ENCODE data around the gene ESR2.
A peak's percentile ranks its signal among the peaks of the same experiment; 100 is the strongest.
"Not testable (repeated sequence)": the region's sequence is repeated elsewhere in the genome, so short reads cannot be mapped to it uniquely, and the experiment has no call there.

The ESR2 gene

DNA sequence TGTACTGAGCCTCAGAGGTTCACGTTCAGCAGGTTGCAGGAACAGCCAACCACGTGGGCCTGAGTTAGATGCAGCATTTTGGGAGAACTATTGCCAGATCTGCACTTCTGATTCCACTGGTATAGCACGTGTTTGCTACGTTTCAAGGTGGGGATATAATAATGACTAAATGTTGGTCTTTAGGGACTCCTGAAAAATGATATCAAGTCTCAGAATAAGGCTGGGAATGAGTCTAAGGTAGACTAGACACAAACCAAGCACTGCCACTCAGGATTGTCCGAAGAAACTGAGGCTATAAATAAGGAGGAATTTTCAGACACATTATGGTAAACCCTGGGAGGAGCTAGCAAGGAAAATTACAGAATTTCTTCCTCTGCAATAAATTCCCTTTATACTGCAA is 98.1 kb downstream of the ESR2 start:
- DNase-seq: no peak

DNA sequence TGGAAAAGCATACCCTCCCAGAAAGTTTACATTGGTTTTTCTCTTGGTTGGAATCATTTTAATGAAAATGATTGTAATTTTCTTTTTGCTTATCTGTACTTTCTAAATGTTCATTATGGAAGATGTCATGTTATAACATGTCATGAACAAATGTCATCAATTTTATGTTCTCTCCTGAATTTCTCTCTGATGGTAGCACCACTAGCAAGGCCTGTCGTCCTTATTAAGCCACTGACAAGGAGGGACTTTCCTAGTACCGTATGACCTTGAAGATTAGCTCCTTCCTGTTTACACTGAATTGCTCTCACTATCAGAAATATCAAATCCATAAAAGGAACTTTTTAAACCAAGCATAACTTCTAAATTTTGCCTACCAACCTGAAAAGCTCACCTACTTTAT is 99.0 kb downstream of the ESR2 start:
- DNase-seq: no peak

DNA sequence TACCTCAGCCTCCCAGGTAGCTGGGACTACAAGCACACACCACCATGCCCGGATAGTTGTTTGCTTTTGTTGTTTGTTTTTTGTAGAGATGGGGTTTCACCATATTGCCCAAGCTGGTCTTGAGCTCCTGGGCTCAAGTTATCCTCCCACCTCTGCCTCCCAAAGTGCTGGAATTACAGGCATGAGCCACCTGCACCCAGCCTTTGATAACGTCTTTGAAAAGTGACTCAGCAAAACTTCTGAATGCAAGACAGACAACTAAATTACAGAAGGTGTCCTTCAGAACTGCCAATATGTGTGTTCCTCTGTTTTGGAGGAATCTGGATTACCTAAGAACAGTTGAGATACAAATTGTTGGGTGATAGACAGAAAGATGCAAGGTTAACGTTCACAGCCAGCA is 99.8 kb downstream of the ESR2 start:
- DNase-seq: peak; percentile 2

DNA sequence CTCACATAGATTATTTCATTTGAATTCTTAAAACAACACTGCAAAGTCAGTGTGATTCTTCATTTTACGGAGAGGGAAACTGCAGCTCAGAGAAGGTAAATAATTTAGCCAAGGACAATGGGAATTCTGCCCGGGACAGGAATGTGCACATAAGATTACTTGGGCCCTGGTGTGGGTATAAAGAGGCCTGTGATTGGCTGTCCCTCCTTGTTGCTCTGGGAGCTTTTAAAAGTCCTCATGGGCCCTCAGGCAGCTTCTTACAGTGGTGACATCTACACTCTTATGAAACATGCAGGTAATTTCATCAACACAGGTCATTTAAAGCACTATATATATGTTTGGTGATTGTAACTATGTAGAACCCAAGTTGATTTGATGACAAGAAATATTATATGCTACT is 100.3 kb downstream of the ESR2 start:
- no peak for DNase-seq

DNA sequence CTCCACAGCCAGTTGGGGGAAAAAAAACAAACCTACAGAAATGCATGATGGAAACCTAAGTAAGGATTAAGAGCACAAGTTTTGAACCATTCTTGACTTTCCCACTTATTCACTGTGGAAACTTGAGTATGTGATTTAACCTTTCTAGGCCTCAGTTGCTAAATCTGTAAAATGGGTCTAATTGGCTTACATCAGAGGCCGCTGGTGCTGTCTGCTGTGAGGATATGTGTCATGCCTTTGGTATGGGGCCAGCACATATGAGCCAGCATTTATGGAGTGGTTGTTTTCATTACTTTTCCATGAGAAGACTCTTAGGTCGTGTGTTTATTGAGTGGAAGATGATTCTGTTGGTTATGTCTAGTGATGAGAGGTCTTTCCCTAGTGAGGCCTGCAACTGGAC is 102.4 kb downstream of the ESR2 start:
- DNase-seq: no peak

DNA sequence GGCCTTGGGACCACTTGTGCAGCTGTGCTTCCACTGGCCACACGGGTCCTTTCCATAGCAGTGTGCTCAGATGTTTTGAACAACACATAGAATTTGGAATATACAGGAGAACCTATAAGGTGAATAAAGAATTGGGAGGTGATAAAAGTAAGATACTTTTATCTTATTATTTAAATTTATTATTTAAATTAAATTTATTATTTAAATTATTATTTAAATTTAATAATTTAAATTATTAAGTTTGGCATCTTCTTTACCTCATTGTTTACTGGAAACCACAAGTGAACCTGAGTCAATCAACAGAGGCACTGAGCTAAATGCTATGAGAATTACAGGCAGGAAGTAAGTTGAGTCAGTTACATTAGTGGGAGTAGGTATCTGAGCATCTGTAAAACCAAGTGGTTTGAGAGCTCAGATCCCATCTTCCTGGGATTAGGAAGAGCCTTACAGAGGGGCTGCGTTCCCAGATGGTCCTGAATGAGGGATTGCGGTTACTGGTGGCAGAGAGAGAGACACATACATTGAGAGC is 103.1 kb downstream of the ESR2 start:
- no peak for DNase-seq

DNA sequence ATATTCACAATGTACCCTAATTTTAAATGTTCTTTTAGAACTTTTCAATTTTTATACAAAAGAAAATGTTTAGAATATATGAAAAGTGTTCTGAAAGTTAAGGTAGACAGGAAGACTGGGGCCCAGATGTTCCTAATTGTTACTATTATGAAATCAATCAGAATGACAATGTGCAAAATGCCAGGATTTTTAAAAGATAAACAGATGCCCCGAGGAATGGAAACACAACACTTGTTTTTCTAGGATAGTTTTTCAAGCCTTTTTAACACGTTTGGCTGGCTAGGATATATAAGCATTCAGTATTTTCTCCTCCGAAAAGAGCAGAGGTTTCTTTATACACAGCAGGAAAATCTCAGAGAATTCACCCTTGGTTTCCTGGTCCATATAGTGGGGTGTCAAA is 106.8 kb downstream of the ESR2 start:
- DNase-seq: no peak

DNA sequence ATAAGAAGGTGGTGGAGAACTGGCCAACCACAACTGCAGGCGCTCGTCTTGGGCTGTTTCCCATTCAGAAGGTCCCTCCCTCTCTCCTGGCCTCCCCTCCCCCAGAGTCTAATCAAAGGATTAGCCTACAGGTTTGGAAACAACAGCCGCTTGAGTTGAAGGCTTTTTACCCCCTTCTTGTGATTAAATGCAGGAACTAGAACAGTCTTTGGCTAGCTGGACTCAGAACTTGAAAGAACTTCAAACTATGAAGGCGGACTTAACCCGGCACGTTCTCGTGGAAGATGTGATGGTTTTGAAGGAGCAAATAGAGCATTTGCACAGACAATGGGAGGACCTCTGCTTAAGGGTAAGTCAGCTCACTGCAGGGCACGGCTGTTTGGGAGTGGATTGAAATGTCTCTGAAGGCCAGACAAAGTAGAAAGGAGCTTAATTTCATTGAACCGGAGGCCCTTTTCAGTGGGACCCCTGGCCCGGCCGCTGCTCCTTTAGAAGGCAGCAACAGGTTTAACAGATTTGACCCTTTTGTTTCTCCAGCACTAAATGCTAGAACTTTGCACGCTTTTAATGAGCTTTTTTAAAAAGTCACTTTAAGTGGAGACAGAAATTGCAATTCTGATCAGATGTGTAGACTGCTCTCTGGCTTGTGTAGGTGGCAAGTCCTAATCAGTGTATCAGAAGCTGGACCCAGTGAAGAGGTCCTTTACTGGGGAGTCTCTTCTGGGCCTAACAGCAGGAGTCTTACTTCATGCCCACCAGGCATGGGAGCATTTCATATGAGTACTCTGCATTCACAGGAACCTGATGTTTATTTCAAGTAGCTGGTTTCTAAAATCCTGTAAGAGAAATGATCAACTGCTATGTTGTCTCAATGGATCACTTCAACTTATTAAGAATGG is 107.7 kb downstream of the ESR2 start:
- no peak for DNase-seq

DNA sequence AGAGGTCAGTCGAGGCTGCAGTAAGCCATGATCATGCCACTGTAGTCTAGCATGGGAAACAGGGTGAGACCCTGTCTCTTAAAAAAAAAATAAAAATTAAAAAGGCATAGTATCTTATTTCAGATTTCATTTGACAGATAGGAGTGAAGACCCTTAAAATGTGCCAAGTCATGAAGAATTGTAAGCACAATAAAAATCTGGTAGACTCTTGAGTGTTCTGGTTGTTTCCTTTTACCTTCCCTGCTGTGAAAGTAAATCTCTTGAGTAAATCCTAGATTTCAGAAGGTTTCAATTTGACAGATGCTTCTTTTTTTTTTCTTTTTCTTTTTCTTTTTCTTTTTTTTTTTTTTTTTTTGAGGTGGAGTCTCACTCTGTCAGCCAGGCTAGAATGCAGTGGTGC is 109.0 kb downstream of the ESR2 start:
- no peak for DNase-seq

DNA sequence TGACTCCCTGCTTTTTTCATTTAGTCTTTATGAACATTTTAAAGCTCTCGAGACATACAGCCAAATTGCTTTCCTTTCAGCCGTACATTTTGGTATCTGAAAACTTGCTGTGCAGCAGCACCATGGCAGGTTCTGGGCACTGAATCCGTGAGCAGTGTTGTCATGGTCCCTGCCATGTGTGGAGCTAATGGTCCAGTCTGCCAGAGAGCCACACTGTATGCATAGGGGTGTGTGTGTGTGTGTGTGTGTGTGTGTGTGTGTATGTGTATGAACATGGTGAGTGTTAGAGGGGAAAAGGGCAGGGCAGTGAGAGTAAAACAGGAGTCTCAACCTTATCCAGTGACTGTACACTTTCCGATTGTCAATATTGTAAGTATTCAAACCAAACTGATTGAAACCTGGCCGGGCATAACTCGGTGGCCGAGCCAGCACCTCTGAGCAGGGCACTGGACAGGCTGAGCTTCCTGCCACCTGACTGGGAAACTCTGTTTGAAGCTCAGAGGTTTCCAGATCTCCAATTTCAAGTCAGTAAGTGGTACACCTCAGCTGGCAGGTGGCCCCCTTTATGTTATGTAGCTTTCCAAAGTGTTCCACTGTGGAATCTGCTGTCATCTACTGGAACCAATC is 110.0 kb downstream of the ESR2 start:
- no peak for DNase-seq

DNA sequence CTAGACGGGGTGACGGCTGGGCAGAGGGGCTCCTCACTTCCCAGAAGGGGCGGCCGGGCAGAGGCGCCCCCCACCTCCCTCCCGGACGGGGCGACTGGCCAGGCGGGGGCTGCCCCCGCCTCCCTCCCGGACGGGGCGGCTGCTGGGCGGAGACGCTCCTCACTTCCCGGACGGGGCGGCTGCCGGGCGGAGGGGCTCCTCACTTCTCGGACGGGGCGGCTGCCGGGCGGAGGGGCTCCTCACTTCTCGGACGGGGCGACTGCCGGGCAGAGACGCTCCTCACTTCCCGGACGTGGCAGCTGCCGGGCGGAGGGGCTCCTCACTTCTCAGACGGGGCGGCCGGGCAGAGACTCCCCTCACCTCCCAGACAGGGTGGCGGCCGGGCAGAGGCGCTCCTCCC is 111.3 kb downstream of the ESR2 start:
- DNase-seq: not testable (repeated sequence)

DNA sequence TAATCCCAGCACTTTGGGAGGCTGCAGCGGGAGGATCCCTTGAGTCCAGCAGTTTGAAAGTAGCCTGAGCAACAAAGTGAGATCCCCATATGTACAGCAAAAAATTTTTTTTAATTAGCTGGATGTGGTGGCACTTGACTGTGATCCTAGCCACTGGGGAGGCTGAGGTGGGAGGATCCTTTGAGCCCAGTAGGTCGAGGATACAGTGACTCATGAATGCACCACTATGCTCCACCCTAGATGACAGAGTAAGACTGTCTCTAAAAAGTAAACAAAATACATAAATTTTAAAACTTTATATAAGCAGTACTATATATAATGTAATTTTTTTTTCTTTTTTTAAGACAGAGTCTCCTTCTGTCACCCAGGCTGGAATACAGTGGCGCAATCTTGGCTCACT is 115.4 kb downstream of the ESR2 start:
- no peak for DNase-seq

DNA sequence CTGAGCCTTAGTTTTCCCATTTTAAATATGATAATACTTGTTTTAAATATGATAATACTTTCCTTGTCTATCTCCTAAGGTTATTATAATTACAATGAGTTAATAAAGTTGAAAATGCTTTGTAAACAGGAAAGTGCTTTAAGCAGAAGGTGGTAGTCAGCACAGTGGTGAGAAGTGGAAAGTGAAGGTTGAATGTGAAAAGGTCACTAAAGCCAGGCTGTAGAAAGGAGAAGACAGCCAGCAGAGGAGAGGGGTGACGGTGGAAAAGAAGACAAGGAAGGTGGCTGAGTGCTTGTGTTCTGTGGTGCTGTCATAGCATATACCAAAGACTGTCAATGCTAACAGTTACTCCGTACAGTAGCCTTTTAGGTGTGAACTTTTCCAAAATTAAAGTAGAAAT is 117.8 kb downstream of the ESR2 start:
- no peak for DNase-seq

DNA sequence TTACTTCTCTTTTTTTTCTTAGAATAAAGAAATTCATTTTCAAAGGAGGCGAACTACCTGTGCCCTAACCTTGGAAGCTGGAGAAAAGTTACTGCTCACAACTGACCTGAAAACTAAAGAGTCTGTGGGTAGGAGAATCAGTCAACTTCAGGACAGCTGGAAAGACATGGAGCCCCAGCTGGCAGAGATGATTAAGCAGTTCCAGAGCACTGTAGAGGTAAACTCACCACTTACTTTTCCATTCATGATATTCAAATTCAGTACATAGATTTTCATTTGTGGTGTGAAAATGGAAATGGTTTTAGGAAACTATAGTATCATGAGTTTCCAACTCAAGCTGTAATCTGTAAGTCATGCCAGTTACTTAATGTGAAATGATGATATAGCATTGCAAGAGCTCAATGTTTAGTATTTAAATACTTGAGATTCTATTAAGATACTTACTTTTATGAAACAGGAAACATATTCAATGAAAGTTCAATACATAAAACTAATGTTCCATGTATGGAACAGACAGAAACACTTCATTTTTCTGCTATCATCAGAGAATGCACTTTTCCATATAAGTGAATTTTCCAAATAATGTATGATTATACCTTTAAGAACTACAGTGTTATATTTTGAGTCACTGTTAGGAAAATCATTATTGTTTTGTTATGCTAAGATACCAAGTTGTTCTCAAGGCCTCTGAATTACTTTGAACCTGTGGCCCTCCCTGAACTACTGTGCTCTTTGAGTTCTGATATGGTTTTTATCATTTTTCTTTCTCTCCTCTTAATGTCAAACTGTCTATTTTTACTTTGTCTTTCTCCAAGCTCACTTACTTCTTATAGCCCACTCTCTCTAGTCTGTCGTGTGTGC is 119.0 kb downstream of the ESR2 start:
- peak; percentile 4 for DNase-seq

DNA sequence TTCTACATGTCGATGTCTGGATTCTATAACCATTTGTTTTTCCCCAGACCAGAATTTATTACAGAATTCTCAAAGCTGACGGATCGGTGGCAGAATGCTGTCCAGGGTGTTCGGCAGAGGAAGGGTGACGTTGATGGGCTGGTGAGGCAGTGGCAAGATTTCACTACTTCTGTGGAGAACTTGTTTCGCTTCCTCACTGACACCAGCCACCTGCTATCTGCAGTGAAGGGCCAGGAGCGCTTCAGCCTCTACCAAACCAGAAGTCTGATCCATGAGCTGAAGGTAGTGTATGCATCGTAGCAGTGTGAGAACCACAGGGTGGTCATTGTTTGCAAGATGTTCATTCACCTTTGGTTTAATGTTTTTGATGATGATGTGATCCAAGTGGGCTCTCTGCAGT is 124.0 kb downstream of the ESR2 start:
- DNase-seq: no peak

DNA sequence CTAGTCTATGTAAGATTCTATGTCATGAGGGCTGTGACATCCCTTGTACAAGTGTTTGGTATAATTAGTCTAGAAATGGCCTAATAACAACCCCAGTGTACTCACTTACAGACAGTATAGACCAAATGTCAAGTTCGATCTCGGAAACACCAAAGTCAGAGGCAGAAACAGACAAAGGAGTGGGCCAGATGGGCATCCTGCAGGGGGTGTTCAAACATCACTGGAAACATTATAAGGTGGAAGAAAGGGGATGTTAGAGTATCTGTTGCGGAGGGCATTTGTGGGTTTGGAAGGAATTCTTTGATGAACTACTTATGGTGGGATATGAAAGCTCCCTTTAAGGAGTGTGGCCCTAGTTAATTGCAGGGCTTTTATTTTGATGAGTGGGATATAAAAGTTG is 134.6 kb downstream of the ESR2 start:
- no peak for DNase-seq

DNA sequence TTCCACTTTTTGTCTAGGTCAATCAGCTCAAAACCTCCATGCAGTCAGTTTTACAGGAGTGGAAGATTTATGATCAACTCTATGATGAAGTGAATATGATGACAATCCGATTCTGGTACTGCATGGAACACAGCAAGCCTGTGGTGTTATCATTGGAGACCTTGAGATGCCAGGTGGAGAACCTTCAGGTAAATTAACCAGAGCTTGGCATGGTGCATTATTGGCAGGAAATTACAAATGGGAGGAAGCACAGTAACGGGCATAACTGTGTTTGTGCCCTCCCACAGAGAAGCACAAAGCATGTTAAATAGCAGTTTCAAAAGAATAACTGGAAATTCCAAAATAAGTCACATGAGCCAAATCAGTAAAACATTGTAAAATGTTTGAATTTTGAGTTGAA is 135.6 kb downstream of the ESR2 start:
- DNase-seq: no peak

DNA sequence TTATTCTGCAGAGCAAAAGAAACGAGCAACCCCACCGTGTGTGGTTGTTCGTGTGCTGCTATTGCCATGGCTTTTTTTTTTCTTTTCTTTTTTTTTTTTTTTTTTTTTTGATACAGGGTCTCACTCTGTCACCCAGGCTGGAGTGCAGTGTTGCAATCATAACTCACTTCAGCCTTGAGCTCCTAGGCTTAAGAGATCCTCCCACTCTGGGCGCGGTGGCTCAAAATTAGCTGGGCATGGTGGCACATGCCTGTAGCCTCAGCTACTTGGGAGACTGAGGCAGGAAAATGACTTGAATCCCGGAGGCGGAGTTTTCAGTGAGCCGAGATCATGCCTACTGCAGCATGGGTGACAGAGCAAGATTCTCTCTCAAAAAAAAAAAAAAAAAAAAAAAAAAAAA is 144.2 kb downstream of the ESR2 start:
- no peak for DNase-seq

DNA sequence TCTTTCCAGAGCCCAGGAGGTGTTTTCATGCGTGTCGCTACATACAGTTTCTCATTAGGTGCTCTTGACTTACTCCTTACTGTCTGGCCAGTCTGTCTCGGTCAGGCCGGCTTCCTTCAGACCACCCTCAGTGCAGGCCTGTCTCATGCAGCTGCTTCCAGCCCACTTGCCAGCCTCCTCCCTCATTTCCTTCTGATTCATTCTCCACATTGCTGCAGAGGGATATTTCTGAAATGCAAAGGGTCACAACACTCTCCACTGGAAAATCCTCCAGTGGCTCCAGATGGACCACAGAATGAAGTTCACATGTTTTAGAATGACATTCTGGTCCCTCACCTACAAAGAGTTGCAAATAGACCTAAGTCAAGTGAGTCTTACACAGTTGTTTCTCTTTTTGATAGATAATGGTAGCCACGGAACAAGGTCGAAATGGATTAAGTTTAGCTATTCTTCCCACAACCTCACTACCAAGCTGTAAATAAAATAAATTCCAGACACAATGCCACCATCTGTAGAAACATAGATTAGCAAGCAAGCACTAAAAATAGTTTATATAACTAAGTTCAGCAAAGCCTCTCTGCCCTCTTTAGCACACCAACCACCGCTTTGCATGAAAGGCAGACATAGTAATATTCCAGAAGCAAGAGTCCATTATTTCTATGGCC is 146.9 kb downstream of the ESR2 start:
- DNase-seq: no peak

DNA sequence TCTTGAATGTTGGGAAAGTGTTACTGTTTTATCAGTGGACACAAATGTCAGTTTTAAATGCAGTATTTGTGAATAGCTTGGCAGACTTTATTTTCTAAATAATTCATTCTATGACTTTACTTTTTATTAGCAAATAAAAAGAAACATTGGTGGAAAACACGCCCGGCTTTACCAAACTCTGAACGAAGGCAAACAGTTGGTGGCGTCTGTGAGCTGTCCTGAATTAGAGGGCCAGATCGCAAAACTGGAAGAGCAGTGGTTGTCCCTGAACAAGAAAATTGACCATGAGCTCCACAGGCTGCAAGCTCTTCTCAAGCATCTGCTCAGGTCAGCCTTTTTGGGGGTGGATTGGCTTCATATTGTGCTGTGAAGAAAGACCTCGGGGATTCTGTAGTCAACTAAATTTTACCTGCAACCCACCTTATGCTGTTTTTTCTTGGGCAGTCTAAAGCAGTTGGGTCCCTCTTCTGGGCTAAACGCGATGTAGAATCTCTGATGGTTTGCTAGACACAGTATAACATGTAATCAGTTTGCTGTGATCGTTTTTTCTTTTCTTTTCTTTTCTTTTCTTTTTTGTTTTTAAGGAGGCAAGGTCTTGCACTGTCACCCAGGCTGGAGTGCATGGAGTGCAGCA is 156.4 kb downstream of the ESR2 start:
- DNase-seq: peak; percentile 52

DNA sequence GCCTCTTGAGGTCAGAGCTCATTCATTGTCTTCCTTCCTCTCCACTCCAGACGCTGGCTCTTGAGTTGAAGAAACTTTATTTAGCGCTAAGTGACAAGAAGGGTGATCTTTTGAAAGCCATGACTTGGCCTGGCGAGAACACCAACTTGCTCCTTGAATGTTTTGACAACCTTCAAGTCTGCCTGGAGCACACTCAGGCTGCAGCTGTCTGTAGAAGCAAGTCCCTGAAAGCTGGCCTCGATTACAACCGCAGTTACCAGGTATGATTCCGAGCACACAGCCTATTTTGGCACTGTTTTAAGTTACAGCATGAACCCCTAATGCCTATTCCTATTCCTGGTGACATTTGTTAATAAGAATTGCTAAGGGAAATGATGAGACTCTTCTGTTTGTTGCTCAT is 167.6 kb downstream of the ESR2 start:
- DNase-seq: no peak

DNA sequence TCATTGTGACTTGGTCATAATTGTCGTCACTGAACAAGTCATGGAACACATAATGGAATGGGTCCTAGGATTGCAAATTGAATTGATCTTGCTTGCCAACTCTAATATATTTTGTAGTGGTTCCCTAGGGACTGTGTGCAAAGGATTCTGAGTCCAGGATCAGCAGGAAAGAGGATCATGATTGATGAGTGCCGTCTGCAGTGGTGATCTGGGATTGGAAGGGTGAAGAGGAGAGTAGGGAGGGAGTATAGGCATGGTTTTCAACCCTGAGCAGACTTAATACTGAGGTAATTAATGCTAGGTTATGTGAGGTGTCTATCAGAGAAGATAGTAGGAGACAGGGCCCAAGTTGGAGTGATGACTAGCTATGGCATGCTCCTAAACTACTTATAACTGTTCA is 168.9 kb downstream of the ESR2 start:
- no peak for DNase-seq
